DMS153 treated with DMSO at 0.1 percent for 48 hours (cell line): ENCODE data around the gene ABHD12.

Source experiments
- DNase-seq: peaks from one replicate; lab custom pipeline; 2025; ENCODE audit not compliant: unreplicated experiment; lab: John Stamatoyannopoulos, UW

The ABHD12 gene

DNA sequence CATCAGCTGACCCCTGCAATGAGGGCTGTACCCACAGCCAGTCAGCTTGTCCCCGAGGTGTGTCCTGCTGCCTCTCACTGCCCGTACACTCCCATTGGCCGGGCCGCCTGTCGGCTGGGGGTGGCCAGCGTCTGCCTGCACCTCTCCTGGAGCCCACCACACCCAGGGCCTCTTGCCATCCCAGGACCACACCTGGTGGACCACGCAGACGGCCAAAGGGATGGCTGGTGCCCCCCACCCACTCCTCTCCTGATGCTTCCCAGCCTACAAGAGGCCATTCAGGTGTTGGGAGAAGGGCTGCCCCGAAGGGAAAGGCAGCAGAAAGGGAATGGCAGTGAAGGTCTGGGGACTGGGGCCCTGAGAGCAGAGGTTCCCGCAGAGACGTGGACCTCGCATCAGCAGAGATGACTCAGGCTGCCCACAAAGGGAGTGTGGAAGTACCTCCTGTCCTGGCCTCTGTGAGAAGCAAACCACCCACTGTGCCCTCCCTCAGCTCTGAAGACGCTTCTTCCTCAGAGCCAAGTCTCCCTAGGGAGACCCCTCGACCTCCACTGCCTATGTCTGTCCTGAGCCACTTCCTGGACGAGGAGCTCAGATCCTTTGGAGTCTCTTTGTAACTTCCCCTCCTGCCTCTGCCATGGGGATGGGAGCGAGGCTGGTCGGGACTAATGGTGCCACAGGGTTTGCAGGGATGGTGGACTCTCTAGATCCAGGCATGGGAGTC is 81.8 kb downstream of the ABHD12 start:
- no peak for DNase-seq

DNA sequence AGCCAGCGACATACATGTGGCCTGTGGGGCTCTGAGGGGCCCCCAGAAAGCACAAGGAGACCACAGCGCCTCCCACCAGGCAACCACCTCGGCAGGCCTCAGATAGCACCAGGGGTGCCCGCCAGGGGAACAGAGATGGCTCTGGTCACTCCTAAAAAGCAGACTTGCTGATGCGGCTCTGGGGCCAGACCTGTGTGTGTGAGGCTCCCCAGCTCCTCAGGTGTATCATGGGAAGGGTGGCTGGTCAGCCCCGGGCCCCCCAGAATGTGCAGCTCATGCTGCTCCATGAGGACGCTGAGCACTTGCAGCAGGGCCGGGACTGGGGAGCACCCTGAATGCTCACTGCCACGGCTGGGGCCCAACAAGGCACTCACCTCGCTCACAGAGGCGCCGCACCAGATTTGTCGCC is 82.5 kb downstream of the ABHD12 start:
- no peak for DNase-seq

DNA sequence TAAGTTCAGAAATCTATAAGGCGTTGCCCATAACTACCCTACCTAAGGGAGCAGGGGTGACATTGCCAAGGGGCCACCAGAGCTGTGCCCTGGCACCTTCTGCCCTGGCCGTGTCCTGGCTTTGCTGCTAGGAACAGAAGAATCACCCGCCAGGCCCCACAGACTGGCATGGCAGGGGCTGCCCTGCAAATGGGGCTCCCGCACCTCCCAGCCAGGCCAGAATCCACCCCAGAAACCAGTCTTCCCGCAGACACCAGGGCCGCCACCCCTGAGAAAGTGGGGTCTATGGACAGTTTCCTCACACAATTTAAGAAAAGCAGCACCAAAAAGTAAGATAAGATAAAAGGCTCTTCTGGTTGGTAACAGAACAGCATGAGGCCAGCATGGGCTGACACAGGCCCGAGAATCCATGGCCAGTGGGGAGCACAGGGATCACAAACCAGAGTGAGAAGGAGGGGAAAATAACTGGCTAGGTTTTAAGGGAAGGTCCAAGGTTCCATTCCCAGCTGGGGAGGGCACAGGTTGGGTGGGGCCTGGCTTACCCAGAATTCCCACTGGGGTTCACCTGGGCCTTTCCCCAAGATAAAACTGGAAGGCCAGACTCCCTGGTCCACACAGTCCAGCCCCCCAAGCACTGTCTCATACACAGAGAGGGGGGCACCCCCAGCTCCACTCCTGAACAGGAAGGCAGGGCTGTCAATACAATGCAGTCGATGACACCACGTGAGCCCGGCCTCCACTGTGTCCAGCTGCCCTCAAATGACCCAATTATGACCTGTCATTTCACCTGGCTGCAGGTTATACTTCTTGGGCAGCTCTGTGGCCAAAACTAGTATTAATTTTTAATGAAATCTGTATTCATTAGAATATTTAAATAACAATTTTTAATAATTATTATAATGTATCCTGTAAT is 83.4 kb downstream of the ABHD12 start:
- DNase-seq: no peak

DNA sequence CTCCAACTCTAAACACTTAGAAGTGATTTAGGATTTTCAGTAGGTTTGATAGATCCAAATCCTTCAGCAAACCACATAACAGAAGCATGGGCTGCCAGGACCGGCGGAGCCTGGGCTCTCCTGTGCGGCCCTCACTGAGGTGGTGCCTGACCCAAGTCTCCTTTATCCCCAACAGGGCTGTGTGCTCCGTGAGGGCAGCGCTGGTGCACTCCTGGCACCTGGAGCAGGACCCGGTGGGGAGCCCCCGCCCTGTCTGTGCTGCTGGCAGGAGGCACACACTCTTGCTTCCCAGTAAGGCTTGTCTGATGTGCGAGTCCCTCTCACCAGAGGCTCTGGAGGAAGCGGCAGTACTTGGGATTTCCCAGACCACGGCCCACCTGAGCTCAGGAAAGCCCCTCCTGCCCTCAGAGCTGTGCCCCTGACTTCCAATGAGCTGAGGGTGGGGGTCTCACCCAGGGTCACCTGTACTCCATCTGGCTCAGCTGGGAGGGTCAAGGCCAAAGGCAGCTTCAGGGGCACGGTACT is 86.5 kb downstream of the ABHD12 start:
- DNase-seq: no peak

DNA sequence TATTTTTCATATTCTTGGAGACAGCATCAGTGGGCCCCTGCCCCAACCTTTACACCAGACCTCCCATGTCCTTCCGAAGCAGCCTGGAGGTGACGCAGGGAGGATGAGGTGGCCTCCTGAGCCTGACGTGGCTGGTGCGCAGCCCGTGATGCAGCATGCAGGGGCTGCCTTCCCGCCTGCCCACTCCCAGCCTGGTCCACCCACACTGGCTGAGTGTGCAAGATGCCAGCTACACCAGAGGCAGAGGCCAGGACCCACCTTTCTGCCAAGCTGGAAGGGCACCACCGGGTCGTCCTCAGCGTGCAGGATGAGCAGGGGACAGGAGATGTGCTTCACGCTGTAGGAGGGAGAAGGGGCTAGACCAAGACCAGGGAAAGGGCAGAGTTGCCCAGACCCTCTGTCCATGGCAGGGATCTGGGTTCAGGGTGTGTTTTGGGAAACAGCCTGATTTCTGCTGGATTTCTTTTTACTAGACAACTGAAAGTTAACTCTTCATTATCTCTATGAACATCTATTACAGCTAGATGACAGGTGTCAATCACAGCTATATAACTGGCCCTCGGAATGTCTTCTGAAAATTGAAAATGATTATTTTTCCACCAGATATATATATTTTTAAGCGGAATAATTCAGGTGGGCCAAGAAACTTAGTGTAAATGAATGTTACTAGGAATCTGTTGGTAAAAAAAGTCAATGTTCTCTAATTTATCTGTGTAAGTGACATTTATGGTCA is 87.2 kb downstream of the ABHD12 start:
- no peak for DNase-seq

DNA sequence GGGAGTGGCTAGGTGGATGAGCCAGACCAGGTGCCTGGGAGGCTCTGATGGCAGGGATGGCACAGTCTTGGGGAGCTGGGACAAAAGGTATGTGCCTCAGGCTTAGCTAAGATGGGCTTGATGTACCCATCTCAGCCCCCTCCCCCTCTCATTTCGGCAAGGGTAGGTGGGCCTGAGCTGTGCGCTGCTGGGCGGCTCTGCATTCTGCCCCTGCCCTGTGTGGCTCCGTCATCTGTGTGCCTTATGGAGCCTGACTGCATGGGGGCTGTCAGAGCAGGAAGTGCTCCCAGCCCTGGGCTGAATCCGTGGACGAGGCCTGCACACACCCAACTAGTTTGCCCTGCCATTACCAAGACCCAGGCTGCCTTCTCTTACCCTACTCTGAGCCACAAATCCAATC is 88.0 kb downstream of the ABHD12 start:
- no peak for DNase-seq

DNA sequence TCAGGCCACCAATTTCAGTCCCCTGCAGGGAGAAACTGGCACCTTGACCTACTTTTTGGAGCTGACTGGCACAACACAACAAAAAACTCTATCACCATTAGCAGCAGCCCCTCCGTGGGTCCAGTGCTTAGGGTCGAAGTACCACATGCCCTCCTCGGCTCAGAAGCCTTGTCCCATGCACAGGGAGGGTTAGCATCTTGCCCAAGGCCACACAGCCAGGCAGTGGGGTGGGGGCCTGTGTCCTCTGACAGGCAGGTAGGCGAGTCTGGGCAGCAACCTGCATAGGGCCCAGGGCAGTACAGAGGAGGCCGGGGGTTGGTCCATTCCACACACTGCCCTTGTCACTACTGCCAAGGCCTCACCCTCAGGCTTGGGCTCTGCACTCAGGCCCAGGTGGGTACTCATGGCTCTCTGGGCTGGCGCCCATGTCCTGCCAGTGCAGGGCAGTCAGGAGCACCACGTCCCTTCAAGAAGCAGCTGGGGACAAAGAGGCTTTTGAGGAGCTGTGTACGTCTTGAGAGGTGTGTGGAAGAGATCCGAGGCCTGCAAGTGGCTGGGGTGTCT is 89.2 kb downstream of the ABHD12 start:
- DNase-seq: no peak

DNA sequence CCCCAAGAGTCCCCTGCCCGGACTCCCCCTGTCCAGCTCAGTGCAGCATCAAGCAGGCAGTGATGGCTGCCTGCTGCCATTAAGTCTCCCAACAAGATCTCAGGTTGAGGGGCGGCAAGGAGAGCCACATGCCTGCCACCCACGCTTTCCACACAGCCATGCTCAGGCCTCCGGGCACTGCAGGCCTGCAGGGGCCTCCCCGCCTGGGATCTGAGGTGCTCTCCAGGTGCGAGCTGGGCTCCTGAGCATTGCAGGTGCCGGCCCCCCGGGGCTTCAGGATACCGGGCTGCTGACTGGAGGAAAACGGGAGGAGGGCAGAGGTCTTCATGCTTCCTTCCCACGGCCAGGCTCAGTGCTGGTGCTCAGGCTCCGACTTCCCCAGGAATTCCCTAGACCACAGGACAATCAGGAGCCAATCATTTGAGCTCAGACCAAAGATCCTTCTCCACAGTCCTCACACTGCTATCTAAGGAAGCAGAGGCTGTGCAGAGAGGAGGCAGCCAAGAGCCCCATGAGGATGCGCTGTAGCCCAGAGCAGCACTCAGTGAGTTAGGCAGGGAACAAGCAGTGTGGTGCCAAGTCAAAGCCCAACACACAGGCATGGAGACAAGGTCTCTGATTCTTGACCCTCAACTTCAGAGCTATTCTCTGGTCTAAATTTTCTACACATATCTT is 90.0 kb downstream of the ABHD12 start:
- no peak for DNase-seq

DNA sequence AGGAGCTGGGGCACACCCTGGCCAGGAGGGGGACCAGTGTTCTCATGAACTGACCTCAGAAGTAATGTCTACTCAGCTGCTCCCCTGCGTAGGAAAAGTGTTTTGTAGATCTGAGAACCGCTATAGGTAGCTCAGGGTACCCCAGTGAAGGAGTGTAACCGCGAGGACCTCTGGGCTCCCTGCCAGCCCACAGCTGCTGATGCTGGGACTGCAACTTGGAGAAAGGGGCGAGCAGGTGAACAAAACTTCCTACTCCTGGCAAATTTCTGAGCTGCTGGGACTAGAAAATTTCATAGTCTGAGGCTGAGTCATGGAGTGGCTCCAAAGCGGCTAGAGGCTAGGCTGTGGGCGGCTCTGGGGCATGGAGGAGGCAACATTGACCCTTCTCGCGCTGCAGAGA is 90.8 kb downstream of the ABHD12 start:
- no peak for DNase-seq

DNA sequence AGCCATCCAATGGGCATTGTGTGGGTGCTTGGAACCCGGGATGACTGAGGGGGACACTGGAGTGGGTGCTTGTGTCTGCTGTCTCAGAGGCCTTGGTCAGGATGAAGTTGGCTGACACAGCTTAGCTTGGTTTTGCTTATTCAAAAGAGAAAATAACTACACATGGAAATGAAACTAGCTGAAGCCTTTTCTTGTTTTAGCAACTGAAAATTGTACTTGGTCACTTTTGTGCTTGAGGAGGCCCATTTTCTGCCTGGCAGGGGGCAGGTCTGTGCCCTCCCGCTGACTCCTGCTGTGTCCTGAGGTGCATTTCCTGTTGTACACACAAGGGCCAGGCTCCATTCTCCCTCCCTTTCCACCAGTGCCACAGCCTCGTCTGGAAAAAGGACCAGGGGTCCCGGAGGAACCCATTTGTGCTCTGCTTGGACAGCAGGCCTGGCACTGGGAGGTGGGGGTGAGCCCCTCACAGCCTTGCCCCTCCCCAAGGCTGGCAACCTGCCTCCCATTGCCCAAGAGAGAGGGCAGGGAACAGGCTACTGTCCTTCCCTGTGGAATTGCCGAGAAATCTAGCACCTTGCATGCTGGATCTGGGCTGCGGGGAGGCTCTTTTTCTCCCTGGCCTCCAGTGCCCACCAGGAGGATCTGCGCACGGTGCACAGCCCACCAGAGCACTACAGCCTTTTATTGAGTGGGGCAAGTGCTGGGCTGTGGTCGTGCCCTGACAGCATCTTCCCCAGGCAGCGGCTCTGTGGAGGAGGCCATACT is 93.3 kb downstream of the ABHD12 start:
- DNase-seq: no peak

DNA sequence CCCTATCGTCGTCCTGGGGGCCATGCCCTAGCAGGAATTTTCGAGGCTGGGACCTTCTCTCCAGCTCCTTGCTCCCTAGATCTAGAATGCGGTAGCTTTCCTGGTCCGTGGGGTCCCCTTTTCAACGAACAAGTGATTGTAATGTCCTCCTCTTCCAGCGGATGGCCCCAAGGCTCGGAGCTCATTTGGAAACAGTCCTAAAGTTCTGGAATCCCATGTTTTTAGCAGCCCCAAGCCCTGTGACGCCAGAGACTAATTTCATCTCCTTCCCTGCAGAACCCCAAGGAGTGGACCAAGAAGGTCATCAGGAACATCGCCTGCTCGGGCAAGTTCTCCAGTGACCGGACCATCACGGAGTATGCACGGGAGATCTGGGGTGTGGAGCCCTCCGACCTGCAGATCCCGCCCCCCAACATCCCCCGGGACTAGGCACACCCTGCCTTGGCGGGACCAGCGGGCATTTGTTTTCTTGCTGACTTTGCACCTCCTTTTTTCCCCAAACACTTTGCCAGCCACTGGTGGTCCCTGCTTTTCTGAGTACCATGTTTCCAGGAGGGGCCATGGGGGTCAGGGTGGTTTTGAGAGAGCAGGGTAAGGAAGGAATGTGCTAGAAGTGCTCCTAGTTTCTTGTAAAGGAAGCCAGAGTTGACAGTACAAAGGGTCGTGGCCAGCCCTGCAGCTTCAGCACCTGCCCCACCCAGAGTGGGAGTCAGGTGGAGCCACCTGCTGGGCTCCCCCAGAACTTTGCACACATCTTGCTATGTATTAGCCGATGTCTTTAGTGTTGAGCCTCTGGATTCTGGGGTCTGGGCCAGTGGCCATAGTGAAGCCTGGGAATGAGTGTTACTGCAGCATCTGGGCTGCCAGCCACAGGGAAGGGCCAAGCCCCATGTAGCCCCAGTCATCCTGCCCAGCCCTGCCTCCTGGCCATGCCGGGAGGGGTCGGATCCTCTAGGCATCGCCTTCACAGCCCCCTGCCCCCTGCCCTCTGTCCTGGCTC is 94.2 kb downstream of the ABHD12 start:
- DNase-seq: no peak

DNA sequence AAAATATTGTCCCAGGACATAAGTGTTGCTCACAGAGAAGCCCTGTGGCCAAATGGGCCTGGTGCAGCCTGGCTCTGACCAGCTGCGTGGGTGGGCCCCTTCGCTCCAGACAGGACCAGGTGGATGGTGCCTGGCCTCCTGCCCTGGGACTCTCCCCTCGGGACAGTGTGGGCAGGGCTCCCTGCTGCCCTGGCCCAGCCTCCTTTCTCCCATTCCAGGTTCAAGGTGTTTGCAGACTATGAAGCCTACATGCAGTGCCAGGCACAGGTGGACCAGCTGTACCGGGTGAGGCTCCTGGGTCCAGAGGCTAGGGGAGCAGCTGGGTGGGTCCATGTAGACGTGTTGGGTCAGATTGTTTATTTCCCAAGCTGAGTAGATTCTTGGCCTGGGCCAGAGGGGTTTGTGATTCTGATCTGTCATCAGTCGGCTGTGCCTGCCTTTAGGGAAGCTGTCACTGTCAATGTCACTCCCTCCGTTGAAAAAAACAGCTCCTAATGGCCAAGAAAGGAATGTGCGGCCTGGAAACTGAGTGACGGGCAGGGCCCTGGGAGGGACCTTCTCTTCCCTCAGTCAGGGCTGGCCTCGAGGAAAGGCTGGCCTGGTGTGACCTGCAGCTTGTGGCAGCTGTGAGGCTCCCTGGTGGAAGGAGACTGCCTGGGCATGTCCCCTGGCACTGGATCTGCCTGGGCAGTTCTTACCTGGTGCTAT is 95.1 kb downstream of the ABHD12 start:
- DNase-seq: no peak

DNA sequence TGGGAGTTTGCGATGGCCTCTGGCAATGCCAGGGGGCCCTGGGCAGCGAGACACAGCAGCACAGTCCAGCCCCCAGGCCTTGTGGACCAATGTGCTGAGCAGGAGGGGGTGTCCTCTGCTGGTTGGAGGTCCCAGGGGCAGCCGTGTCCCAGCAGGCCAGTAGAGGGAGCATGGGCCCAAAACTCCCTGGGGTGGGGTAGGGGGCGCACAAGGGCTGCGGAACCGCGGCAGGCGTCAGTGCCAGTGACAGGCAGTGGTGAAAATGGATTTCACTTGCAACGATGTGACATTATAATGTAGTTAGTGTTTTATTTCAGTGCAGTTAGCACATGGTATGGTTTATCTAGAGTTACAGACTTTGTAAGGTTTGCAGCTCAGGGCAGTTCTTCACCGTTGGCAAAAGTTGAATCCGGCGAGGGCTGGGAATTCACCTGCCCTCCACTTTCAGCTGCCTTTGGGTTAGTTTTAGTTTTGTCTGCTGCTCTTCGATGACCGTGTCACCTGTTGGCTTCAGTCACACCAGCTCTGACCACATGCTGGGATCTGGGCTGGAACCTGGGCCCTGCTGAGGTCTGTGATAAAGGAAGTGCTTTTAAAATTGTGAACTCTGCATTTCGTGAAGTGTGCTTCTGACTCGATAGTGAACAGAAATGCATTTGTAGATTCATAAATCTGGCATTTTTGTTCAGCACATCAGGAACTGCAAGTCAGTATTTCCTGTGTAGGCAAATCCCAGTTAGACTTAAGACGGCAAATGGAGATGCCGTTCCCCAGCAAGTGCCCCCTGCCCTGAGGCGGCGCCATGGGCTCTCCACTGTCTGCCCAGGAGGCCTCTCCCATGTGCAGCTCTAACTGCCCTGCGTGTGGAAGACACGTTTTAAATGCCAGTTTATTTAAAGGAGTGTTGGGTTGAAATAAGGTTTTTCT is 95.9 kb downstream of the ABHD12 start:
- DNase-seq: no peak

DNA sequence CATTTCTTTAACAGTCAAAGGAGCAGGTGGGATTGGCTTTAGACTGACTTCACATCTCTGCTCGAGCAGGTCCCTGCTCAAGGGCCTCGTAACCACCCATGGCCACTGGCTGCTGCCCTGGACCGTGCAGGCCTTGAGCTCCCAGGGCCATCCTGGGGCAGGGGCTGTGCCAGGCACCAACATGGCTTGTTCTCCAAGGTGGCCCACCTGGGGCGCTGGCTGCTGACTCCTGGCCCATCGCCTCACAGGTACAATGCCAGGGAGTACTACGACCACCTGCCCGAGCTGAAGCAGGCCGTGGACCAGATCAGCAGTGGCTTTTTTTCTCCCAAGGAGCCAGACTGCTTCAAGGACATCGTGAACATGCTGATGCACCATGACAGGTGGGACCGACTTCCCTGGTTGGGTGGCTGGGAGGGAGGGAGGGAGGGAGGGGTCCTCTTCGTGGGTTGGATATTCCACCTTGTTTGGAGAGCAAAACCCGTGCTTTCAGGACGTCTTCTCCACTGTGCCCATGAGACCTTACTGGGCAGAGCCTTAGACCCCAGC is 96.7 kb downstream of the ABHD12 start:
- DNase-seq: no peak

DNA sequence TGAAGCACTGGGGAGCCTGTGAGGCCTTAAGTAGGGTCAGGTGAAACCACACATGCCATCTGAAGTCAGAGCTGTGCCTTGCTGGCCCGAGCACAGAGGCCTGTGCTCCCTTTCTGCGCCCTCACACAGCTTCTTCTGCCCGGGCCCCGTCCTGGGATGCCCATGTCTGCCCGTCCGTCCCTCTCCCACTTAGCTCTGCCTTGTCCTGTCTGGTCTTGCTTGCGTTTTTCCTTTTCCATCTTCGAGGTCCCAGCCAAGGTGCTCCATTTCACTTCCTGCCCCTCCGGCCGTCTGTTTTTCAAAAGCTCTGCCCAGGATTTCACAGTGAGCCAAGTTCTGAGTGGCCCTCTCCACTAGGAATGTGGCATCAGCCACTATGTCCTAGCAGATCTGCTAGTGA is 97.1 kb downstream of the ABHD12 start:
- DNase-seq: no peak

DNA sequence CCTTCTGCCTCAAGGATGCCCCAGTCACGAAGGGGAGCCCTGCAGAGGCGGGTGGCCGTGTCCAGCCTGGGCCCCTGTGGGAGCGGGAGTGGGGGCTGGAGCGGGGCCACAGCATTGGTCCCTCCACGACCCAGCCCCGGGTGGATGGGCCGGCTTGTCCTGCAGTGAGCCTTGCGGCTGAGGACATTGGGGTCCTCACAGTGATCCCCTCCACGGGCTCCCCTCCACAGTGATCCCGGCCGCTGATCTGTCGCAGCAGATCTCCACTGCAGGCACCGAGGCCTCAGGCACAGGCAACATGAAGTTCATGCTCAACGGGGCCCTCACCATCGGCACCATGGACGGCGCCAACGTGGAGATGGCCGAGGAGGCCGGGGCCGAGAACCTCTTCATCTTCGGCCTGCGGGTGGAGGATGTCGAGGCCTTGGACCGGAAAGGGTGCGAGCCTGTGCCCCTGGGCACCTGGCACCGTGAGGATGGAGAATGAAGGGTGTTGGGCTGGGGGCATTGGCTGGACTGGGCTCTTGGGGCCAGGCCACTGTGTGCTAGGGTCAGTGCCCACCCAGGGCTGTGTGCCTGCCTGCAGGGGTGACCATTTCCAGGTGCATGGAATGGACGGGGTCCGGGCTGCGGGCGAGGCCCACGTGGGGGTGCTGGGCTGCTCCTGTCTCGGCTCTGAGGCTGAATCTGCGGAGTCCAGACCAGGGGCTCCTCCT is 98.3 kb downstream of the ABHD12 start:
- DNase-seq: no peak
